Hematopoietic multipotent progenitor cell treated with erythropoietin and hydrocortisone succinate and interleukin-3 and kit ligand, for 6 days (in vitro differentiated cells): ENCODE results near the gene ARRB2.
"Not testable (repeated sequence)": the region's sequence is repeated elsewhere in the genome, so short reads cannot be mapped to it uniquely, and the experiment has no call there.

Experiments
- DNase-seq: peaks from one replicate; pipeline ENCODE4 v3.0.0-alpha.2; 2015

Gene ARRB2

GRCh38 chr17:4709794-4710692 is at the start of gene ARRB2:
Gene ARRB2 (plus strand): TSS chr17:4710632. CDS start chr17:4710722, 90 bp downstream.
- DNase-seq: peak; percentile 99

GRCh38 chr17:4663711-4664110 is 46.7 kb upstream of the ARRB2 start:
- DNase-seq: peak; percentile 39

- no peak for DNase-seq
These were observed 46.2 kb upstream of the ARRB2 start for GRCh38 chr17:4664230-4664629.

GRCh38 chr17:4665027-4665426 is 45.4 kb upstream of the ARRB2 start:
- DNase-seq: no peak

- DNase-seq: no peak
These were observed 44.1 kb upstream of the ARRB2 start for GRCh38 chr17:4666296-4666695.

GRCh38 chr17:4667166-4667565 is 43.3 kb upstream of the ARRB2 start:
- no peak for DNase-seq

GRCh38 chr17:4672055-4672630 is 38.3 kb upstream of the ARRB2 start:
- no peak for DNase-seq

GRCh38 chr17:4672751-4673150 is 37.7 kb upstream of the ARRB2 start:
- DNase-seq: no peak

GRCh38 chr17:4673169-4673568 is 37.3 kb upstream of the ARRB2 start:
- DNase-seq: no peak

- DNase-seq: no peak
These were observed 36.3 kb upstream of the ARRB2 start for GRCh38 chr17:4673986-4674684.

- no peak for DNase-seq
These were observed 35.8 kb upstream of the ARRB2 start for GRCh38 chr17:4674685-4674998.

GRCh38 chr17:4675791-4676190 is 34.6 kb upstream of the ARRB2 start:
- no peak for DNase-seq

- DNase-seq: no peak
These were observed 33.6 kb upstream of the ARRB2 start for GRCh38 chr17:4676791-4677190.

GRCh38 chr17:4678448-4679026 is 31.9 kb upstream of the ARRB2 start:
- DNase-seq: peak; percentile 42

- DNase-seq: no peak
These were observed 30.8 kb upstream of the ARRB2 start for GRCh38 chr17:4679658-4680057.

GRCh38 chr17:4683739-4684138 is 26.7 kb upstream of the ARRB2 start:
- not testable (repeated sequence) for DNase-seq

- not testable (repeated sequence) for DNase-seq
These were observed 20.6 kb upstream of the ARRB2 start for GRCh38 chr17:4689872-4690271.

GRCh38 chr17:4690745-4691144 is 19.7 kb upstream of the ARRB2 start:
- DNase-seq: no peak

GRCh38 chr17:4691686-4692085 is 18.7 kb upstream of the ARRB2 start:
- no peak for DNase-seq

GRCh38 chr17:4693416-4693815 is 17.0 kb upstream of the ARRB2 start:
- no peak for DNase-seq

GRCh38 chr17:4696437-4696805 is 14.0 kb upstream of the ARRB2 start:
- DNase-seq: no peak

- not testable (repeated sequence) for DNase-seq
These were observed 10.9 kb upstream of the ARRB2 start for GRCh38 chr17:4699401-4700056.

- DNase-seq: no peak
These were observed 9.3 kb upstream of the ARRB2 start for GRCh38 chr17:4701116-4701515.
